Activated CD4-positive, alpha-beta T cell treated with anti-CD3 and anti-CD28 coated beads, Interleukin-2, amount 50 U/mL, for 1 hour (primary cell): ENCODE measurements around the gene ZNF579.
A peak's percentile ranks its signal among the peaks of the same experiment; 100 is the strongest.

Experiments
- DNase-seq: peaks from one replicate; pipeline ENCODE4 v3.0.0-alpha.2; 2020

Gene ZNF579

GRCh38 chr19:55580628-55581144, at the start of gene ZNF579:
Gene ZNF579 (minus strand): TSS chr19:55580848. CDS start chr19:55579639, 1,209 bp downstream.
- peak; percentile 69 for DNase-seq

GRCh38 chr19:55626350-55626749, 45.7 kb upstream of the ZNF579 start:
- DNase-seq: peak; percentile 54

GRCh38 chr19:55625004-55625326, 44.3 kb upstream of the ZNF579 start:
- DNase-seq: no peak

GRCh38 chr19:55624109-55625003, 43.7 kb upstream of the ZNF579 start, which contains the start of gene ZNF784:
Gene ZNF784 (minus strand): TSS chr19:55624566. CDS start chr19:55624561, 5 bp downstream.
- peak; percentile 95 for DNase-seq

GRCh38 chr19:55623561-55623960, 42.9 kb upstream of the ZNF579 start:
- DNase-seq: no peak

GRCh38 chr19:55623130-55623529, 42.5 kb upstream of the ZNF579 start:
- no peak for DNase-seq

- DNase-seq: no peak
These were observed 41.8 kb upstream of the ZNF579 start for GRCh38 chr19:55622242-55622969.

- DNase-seq: no peak
These were observed 41.1 kb upstream of the ZNF579 start for GRCh38 chr19:55621673-55622231.

GRCh38 chr19:55621205-55621672, 40.6 kb upstream of the ZNF579 start:
- DNase-seq: no peak

GRCh38 chr19:55620410-55621204, 40.0 kb upstream of the ZNF579 start:
- DNase-seq: no peak

GRCh38 chr19:55619286-55619685, 38.6 kb upstream of the ZNF579 start:
- no peak for DNase-seq

GRCh38 chr19:55618426-55618825, 37.8 kb upstream of the ZNF579 start:
- DNase-seq: no peak

- DNase-seq: no peak
These were observed 36.8 kb upstream of the ZNF579 start for GRCh38 chr19:55617426-55617825.

GRCh38 chr19:55616395-55616875, 35.8 kb upstream of the ZNF579 start:
- no peak for DNase-seq

GRCh38 chr19:55615543-55616394, 35.1 kb upstream of the ZNF579 start:
- no peak for DNase-seq

- no peak for DNase-seq
These were observed 34.3 kb upstream of the ZNF579 start for GRCh38 chr19:55614711-55615542.

GRCh38 chr19:55613930-55614710, 33.5 kb upstream of the ZNF579 start:
- DNase-seq: no peak

- DNase-seq: no peak
These were observed 32.7 kb upstream of the ZNF579 start for GRCh38 chr19:55613396-55613795.

- no peak for DNase-seq
These were observed 31.5 kb upstream of the ZNF579 start for GRCh38 chr19:55611983-55612645.
